HK-2 (cell line): Measurements from ENCODE around the gene ZFP91.

Experiments
- DNase-seq: peaks from one replicate; pipeline ENCODE4 v3.0.0-alpha.2; 2018; ENCODE audit not compliant: unreplicated experiment

The ZFP91 gene

DNA sequence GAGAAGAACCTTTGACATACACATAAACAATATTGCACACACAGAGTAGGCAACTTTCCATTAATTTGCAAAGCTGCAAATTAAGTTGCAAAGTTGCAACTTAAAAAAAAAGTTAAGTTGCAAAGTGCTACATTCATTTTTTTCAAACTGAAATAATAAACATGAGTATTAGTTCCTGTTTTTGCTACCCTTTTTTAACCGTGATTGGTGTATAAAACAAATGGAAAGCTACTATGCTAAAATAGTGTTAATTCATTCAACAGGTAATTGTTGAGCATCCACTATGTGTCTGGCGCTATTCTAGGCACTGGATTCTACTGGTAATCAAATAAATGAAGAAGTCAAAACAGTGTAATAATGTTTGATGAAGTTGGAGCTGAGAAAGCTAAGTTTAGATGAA is 8.1 kb downstream of the ZFP91 start:
- no peak for DNase-seq

DNA sequence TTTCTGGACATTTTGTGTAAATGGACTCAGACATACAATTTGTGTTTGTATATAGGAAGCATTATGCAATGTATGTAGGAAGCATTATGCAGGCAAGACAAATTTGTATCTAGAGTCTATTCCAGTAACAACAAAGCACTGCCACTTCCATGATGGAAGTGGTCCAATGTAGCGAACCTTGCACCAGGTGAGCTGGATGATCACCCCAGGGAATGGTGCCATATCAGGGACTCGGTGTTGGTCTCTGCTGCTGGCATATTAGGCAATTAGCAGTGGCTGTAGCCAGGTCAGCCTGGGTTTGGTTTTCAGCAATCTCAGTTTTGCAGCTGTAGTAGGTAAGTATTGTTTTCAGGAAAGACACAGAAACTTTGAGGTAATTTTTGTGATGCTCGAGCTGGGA is 12.8 kb downstream of the ZFP91 start:
- no peak for DNase-seq

DNA sequence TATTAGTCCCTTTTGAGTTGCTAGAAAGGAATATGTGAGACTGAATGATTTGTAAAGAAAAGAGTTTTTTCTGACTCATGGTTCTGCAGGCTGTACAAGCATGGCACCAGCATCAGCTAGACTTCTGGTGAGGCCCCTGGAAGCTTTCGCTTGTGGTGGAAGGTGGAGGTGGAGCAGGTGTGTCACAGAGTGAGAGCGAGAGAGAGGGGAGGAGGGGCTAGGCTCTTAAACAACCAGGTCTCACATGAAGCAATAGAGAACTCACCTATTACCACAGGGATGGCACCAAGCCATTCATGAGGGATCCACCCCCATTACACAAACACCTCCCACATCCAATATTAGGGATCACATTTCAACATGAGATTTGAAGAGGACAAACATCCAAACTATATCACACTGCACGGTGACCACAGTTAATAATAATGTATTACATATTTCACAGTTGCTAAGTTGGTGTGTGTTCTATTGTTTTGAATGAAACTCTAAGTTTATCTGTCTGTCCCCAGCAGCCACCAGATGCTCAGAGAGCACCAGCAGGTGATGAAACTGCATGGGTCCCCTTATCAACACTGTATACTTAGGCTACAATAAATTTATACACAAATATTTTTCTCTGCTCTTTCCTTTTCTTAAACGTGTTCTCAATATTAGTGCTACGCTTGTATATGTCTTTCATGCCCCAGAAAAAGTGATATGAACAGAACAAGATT is 14.1 kb downstream of the ZFP91 start:
- DNase-seq = no peak

DNA sequence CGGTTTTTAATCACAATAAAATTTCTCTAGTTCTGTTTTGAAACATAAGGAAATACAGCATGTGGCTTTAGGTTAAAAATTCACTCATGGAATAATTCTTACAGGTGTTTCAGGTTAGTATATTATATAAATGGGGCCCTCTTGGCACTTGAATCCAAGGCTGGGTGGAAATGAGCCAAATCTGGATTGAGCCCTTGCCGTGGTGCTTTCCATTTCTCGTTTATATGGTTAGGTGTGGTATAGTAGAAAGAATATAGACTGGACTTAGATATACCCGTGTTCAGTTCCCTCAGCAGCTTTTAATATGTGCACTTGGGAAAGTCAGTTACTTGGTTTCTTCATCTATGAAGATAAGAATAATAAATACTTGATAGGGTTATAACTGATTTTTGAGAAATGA is 16.0 kb downstream of the ZFP91 start:
- DNase-seq = no peak

DNA sequence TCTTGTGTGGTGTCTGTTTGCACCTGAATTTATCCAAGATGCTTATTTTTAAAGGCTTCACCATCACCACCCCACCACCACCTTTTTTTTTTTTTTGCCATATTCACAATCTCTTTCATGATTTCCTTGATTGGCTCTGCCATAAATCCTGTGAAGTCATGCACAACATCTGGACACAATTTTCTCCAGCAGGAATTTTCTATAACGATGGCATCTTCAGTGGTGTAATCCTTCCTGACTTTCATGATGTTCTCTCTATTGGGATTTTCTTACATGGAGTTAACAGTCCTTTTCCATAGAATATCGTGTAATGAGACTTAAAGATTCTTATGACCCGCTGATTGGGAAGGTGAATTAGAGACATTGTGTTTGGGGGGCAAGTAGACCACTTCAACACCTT is 17.8 kb downstream of the ZFP91 start:
- no peak for DNase-seq

DNA sequence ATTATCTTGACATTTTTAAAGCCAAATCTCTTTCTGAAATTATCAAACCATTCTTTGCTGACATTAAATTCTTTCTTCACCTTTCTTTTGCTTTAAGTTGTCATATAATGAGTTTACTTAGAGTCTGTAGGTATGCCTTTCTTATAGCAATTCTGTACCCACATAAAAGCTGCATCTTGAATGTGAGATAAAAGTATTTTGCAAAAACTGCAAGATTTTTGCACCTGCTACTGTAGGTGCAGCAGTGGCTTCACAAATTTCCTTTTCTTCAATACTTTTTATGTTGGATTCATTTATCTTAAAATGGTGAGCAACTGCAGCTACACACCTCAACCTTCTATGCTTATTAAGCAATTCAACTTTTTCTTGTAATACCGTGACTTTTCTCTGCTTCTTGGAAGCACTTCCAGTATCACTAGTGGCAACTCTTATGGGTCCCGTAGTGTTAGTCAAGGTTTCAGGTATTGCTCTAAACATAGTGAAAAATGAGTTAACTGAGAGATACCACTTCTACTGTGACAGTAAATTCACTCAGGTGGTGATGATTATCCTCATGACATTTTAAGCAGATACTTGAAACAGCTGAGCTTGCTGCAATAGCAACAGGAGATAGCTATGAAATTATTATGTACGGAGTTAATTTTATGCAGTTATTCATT is 18.8 kb downstream of the ZFP91 start:
- DNase-seq = no peak

DNA sequence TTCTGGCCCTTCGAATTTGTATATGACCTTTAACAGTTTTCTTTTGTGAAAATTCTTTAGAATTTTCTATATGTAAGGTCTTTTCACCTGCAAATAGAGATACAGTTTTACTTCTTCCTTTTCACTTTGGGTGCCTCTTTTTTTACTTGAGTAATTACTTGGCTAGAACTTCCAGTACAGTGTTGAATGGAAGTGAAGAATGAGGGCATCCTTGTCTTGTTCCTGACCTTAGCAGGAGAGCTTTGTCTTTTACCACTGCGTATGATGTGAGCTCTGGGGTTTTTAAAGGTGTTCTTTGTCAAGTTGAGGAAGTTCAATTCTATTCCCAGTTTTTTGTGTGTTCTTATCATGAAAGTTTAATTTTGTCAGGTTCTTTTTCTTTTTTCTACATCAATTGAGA is 21.6 kb downstream of the ZFP91 start:
- DNase-seq = no peak

DNA sequence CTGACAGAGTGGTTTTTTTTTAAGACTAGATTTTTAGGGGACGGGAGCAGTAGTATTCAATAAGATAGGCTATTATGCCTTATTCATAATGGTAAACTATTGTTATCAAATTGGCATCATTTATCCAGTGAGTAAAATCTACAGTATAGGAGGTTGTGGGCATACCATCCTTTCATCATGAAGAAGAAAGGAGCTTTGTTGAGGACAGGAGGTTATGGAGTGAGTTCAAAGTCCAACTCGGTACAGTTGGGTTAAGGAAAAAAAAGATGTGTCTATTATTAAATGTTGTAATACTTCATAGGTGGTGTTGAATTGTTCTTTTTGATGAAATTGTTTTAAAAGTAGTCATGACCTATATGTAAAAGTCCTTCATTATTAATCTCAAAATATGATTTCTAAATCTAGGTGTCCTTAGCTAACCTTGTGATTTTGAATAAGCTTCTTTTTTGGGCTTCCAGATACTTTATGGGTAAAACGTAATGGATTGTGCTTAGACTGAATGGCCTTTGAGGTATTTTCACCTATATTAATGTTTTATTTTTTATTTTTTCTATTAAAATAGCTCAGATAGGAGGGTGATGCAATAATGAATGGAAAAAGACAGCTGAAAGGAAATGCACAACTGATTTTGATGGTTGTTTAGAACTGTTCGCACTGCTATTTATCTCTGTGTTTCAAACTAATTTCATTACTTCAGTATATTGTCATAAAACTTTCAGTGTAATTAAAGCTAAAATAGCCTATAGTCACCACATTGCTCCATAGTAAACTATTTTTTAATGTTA is 28.3 kb downstream of the ZFP91 start:
- DNase-seq = no peak

DNA sequence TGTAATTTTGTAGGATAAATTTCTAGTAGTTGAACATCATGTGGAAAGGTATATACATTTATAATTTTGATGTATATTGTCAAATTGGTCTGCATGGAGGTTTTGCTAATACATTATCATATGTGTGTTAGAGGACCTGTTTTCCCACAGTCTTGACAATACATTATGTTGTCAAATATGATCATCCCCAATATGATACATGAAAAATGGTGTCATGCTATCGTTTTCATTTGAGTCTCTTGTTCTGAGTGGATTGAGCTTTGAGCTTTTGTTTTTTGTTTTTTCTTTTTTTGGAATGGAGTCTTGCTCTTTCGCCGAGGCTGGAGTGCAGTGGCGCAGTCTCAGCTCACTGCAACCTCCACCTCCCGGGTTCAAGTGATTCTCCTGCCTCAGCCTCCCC is 29.5 kb downstream of the ZFP91 start:
- DNase-seq = no peak

DNA sequence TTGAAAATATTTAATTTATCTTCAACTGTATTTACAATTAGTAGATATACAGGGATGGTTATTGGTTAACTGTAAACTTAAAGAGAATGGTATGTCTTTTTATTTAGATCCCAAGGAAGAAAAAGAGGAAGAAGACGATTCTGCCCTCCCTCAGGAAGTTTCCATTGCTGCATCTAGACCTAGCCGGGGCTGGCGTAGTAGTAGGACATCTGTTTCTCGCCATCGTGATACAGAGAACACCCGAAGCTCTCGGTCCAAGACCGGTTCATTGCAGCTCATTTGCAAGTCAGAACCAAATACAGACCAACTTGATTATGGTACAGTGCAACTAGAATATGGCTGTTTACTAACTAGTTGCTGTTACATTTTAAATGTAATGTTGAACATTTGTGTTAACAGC is 30.9 kb downstream of the ZFP91 start:
- DNase-seq = no peak

DNA sequence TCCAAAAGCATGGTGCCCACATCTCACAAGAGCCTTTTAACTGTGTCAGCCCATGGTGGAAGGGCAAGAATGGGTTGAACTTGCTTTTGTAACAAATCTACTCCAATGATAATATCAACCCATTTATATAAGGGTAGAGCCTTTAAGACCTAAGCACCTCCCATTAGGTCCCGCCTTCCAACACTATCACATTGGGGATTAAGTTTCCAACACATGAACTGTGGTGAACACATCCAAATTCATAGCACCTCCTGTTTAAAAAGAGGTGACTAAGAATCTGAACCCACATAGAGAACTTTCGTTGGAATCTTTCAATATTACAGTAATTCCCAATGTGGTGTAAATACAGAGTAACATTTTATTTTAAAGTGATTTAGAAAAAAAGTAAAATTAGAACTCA is 34.4 kb downstream of the ZFP91 start:
- no peak for DNase-seq

DNA sequence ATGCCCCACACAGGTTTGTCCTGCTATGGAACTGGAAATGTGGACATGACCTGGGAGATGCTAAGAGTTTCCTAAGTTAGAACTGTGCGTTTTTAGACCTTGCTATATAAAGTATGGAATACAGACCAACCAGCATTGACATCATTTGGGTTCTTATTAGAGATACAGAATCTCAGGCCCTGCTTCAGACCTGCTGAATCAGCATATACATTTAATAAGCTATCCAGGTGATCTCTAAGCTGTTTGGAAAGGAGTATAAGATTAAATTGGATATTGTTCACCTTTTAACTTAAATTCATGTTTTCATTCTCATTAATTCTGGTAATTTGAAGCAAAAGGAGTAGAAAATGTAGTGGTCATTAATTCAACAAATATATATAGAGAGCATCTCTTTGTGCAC is 36.7 kb downstream of the ZFP91 start:
- DNase-seq = no peak

DNA sequence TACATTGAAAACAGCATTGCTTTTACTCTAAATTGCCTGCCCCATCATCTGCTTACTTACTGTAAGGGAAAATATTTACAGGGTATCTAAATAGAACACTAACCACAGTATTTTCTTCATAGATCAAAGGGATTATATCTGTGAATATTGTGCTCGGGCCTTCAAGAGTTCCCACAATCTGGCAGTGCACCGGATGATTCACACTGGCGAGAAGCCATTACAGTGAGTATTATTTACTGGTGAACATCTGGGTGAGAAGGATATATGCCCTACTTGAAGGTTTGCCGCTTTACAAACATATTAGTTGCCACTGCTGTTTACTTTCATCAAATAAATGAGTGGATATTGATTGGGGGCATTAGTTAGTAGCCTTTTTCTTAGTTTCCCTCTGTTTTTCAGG is 37.7 kb downstream of the ZFP91 start:
- DNase-seq = no peak

DNA sequence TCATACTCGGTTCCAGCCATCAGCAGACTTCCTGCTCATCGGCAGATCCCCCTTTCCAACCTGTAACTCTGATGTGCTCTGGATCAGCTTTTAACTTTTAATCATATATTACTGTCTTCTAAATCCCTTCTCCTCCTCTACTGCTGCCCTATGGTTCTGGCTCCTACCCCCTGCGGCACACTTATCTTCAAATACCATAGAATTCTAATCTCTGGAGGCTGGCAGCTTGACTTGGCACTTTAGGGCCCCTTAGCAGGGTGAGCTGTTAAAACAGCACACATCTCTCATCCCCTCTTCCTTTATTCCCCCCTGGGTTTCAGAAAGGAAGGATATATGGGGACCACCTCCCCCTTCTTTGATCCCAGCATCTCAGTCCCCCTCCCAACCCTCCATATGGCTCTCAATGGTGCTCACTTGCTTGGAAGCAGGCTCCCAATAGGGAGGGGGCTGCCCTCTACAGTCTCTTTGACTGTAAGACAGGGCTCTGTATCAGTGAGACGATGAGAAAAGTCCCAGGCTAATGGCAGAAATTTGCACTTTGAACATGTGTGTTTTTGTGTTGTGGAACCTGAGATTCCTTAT is 39.2 kb downstream of the ZFP91 start:
- no peak for DNase-seq

DNA sequence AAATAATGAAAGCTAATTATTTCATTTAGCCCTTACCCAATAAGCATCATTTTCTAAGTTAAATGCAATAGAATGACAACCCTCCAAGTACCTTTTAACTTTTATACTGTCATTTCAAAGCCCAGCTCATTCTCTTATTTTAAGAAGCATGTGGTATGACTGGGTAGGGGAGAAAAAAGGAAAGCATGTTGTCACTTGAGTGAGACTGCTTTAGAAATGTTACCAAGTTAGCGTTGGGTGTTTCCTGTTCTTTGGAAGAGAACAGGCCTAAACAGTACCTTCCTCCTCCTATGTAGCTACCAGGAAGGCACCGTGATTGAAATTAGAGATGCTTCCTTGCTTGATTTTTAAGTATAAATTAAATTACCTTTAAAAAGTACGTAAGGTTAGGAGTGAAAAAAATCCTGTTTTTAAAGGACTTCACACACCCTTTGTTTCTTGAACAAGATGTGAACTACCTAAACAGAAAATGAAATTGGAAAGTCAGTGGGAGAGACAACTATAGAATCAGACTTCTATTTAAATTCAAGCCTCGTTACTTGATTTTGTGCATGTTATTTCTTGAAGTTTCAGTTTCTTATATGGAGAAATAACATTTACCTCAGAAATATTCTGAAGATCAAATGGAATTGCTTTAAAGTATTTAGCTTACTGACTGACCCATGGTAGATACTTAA is 42.9 kb downstream of the ZFP91 start:
- no peak for DNase-seq

DNA sequence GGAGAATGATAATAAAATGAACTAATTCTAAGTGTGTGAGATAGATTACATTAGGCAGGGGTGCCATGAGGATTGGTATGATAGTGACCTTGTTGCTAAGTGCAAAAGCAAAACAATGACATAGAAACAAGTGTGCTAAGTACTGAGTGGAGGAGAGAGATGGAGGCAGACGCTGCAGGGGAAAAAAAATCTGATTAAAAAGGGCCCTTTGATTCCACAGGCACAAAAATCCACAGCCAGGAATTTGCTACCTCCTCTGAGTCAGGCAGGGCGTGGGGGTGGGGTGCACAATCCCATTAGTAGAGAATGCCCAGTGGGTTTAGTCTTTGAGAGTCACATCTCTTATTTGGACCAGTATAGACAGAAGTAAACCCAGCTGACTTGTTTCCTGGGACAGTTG is 43.5 kb downstream of the ZFP91 start, which contains the start of gene CNTF:
CNTF (plus strand) TSS at position 322 of the 400 bp plus-strand sequence. CDS start 88 bp downstream, outside the sequence.
- DNase-seq = no peak

DNA sequence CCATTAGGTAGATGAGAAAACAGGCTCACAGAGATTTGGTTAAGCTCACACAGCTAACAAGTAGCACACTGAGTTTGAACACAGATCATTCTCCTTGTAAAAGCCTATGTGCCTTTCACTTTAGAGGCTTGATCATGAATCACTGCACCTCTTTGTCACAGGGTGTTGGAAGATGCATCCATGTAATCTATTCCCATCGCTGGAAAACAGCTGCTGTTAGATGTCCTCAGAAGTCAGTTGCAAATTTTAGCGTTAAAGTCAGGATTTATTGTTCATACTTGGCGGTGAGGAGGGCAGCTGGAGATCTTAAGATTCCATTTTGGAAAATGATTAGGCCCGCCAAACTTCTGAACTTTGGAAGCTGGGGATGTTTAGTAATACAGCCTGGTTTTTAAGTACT is 46.2 kb downstream of the ZFP91 start:
- no peak for DNase-seq

DNA sequence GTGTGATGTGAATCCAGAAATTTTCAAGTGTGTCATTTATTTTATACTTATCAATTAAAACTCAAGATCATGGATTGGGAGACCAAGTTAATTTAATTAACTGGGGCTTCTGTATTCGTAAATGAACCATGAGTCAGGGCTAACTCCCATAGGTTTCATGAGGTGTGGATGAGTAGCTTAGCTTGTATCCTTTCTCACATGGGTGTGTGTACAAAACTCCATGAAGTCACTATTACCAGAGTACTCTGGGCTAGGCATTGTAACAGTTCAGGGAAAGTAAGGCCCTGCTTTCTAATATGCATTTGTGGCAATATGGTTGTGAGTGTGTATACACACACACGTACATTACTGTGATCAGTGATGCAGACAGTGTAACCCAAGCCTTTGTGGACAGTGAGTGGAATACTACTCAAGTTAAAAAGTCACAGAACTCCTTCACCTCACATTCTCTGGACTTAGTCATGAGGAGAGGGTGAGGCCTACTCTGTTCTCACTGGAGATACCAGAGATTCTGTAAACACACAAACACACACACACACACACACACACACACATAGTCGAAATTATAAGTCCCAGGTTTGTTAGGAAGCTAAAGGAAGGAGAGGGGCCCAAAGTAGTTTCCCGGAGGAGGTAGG is 47.1 kb downstream of the ZFP91 start:
- peak; percentile 35 for DNase-seq

DNA sequence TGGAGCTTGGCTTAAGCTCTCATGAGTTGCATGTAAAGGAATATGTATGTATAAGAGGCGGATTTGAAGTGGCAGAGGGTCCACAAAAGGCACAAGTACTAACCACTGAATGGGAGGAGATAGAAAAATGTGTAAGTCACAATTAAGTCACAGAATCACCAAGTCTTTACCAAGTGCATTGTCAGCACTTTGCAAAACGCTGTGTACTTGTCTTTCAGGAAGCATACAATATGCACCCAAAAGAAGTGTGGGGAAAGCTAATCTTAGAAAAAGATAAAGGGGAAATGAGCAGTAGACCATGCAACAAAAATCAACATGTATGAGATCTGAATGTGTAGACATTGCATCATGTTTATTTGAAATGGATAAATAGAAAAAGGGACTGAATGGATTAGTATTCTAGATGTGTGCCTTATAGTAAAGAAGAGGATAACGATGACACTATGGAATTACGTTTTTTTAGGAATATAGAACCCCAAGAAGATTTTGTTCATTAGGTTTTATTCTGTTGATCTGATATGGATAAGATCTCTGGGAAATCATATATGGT is 48.1 kb downstream of the ZFP91 start:
- DNase-seq = no peak

DNA sequence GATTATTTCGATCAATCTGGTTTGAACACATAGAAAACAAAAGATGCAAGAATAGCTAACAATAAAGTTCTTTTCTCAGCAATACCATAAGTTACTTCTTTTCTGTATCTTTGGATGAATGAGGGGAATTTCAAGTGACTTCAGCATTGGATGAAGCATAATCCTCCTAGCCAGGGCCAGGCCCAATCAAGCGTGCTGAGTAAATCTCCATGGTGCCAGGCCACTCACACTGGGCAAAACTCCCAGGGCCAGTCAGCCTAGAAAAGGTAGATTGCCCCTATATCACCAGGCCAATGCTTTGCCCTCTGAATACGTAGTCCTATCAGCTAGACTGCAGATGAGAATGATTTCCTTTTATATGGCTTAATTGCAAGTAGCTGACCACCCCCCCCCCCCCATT is 49.6 kb downstream of the ZFP91 start:
- peak; percentile 58 for DNase-seq

DNA sequence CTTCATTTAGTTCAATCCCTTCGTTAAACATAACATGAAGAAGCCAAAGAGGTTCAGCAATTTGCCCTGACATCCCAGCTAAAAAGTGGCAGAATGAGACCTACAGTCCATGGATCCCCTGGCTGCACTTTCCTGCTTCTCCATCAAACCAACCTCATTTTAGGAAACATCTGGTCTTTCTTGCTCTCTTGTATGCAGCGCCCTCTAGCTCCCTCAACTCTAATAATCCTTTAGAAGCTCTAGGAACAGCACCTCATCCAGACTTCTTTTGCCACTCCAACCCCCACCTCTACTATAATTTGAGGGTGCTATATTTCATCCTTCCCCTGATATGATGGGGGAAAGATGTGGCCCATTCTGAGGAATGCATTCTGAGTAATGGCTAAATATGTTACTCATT is 51.0 kb downstream of the ZFP91 start:
- DNase-seq = no peak
